Memory B cell (primary cell): ENCODE data around the gene FBXL17.

Experiments
- ATAC-seq: fragments of 150-1000 bp; cut with Tn5 transposase; 2 replicates; pipeline ENCODE4 v1.10.0; 2021; ENCODE audit warnings: low read depth, mild to moderate bottlenecking, moderate library complexity
- DNase-seq, 2 donors: peaks; one replicate each; pipeline ENCODE4 v3.0.0; 2022; ENCODE audit warnings: low spot score in 2 of 2
- H3K27ac Mint-ChIP-seq: one replicate; pipeline ENCODE4 v1.8.0; 2022; ENCODE audit warnings: mild to moderate bottlenecking, moderate library complexity, mixed read lengths
- H3K27me3 Mint-ChIP-seq: one replicate; pipeline ENCODE4 v1.8.0; 2022; ENCODE audit warnings: mixed read lengths
- H3K36me3 Mint-ChIP-seq: one replicate; pipeline ENCODE4 v1.8.0; 2022; ENCODE audit warnings: mild to moderate bottlenecking, mixed read lengths
- H3K4me1 Mint-ChIP-seq: one replicate; pipeline ENCODE4 v1.8.0; 2022; ENCODE audit warnings: mixed read lengths
- H3K4me3 Mint-ChIP-seq: one replicate; pipeline ENCODE4 v1.8.0; 2022; ENCODE audit warnings: mild to moderate bottlenecking, moderate library complexity, mixed read lengths
- H3K9me3 Mint-ChIP-seq: one replicate; pipeline ENCODE4 v1.8.0; 2022; ENCODE audit warnings: mixed read lengths

Gene FBXL17

GRCh38 chr5:108016101-108016500 lies 365.8 kb downstream of the FBXL17 start:
- Mint-ChIP-seq H3K36me3 (peaks cover 35% of the 10 kb centered on the region), H3K4me3 (no peak overlapping the region), H3K4me1 (peaks cover 2% of the 10 kb centered on the region), H3K9me3 (no peaks in the 10 kb centered on the region), H3K27me3 (no peaks in the 10 kb centered on the region), H3K27ac (no peak overlapping the region)
- DNase-seq (no peak), ATAC-seq (no peak)

GRCh38 chr5:108006791-108007190 lies 375.1 kb downstream of the FBXL17 start:
- Mint-ChIP-seq H3K4me1 (peaks cover 9% of the 10 kb centered on the region), H3K27me3 (no peaks in the 10 kb centered on the region), H3K9me3 (no peaks in the 10 kb centered on the region), H3K27ac (no peak overlapping the region), H3K4me3 (no peak overlapping the region), H3K36me3 (peaks cover 6% of the 10 kb centered on the region)
- no peak for DNase-seq
- ATAC-seq, result no peak

GRCh38 chr5:108003178-108003577 lies 378.7 kb downstream of the FBXL17 start:
- peak overlapping the region; percentile 58 for H3K27ac Mint-ChIP-seq
- peak overlapping the region; percentile 64 for H3K4me3 Mint-ChIP-seq
- H3K36me3 Mint-ChIP-seq, result peaks cover 9% of the 10 kb centered on the region
- ATAC-seq (peak; percentile 60), DNase-seq (no peak)
- peaks cover 9% of the 10 kb centered on the region for H3K4me1 Mint-ChIP-seq
- no peaks in the 10 kb centered on the region for H3K9me3 Mint-ChIP-seq
- no peaks in the 10 kb centered on the region for H3K27me3 Mint-ChIP-seq

- no peaks in the 10 kb centered on the region for H3K9me3 Mint-ChIP-seq
- peaks cover 15% of the 10 kb centered on the region for H3K36me3 Mint-ChIP-seq
- no peak overlapping the region for H3K4me3 Mint-ChIP-seq
- peaks cover 9% of the 10 kb centered on the region for H3K4me1 Mint-ChIP-seq
- no peak overlapping the region for H3K27ac Mint-ChIP-seq
- ATAC-seq (no peak), DNase-seq (no peak)
- no peaks in the 10 kb centered on the region for H3K27me3 Mint-ChIP-seq
These were observed 380.7 kb downstream of the FBXL17 start for GRCh38 chr5:108001222-108001621.

GRCh38 chr5:107997338-107997980 lies 384.4 kb downstream of the FBXL17 start:
- Mint-ChIP-seq H3K27ac (no peak overlapping the region), H3K27me3 (no peaks in the 10 kb centered on the region), H3K4me3 (no peak overlapping the region), H3K9me3 (no peaks in the 10 kb centered on the region), H3K4me1 (no peaks in the 10 kb centered on the region), H3K36me3 (peaks cover 18% of the 10 kb centered on the region)
- no peak for ATAC-seq
- DNase-seq, result no peak

GRCh38 chr5:107993341-107993740 lies 388.6 kb downstream of the FBXL17 start:
- H3K27me3 Mint-ChIP-seq, result no peaks in the 10 kb centered on the region
- H3K36me3 Mint-ChIP-seq, result peaks cover 16% of the 10 kb centered on the region
- no peaks in the 10 kb centered on the region for H3K9me3 Mint-ChIP-seq
- no peaks in the 10 kb centered on the region for H3K4me1 Mint-ChIP-seq
- DNase-seq, result no peak
- no peak overlapping the region for H3K4me3 Mint-ChIP-seq
- ATAC-seq, result no peak
- no peak overlapping the region for H3K27ac Mint-ChIP-seq

GRCh38 chr5:107990881-107991810 lies 390.8 kb downstream of the FBXL17 start:
- Mint-ChIP-seq H3K36me3 (peaks cover 9% of the 10 kb centered on the region), H3K27ac (no peak overlapping the region), H3K4me1 (no peaks in the 10 kb centered on the region), H3K27me3 (no peaks in the 10 kb centered on the region), H3K9me3 (no peaks in the 10 kb centered on the region), H3K4me3 (no peak overlapping the region)
- no peak for DNase-seq
- ATAC-seq, result no peak

- ATAC-seq (no peak), DNase-seq (no peak)
- Mint-ChIP-seq H3K9me3 (no peaks in the 10 kb centered on the region), H3K27me3 (no peaks in the 10 kb centered on the region), H3K36me3 (peaks cover 15% of the 10 kb centered on the region), H3K27ac (no peak overlapping the region), H3K4me1 (no peaks in the 10 kb centered on the region), H3K4me3 (no peak overlapping the region)
These were observed 396.8 kb downstream of the FBXL17 start for GRCh38 chr5:107985144-107985543.

- no peak for ATAC-seq
- no peaks in the 10 kb centered on the region for H3K9me3 Mint-ChIP-seq
- H3K4me3 Mint-ChIP-seq, result no peak overlapping the region
- peaks cover 8% of the 10 kb centered on the region for H3K36me3 Mint-ChIP-seq
- no peaks in the 10 kb centered on the region for H3K27me3 Mint-ChIP-seq
- DNase-seq, result no peak
- H3K27ac Mint-ChIP-seq, result no peak overlapping the region
- no peaks in the 10 kb centered on the region for H3K4me1 Mint-ChIP-seq
These were observed 399.0 kb downstream of the FBXL17 start for GRCh38 chr5:107982703-107983425.

GRCh38 chr5:107980923-107981692 lies 400.8 kb downstream of the FBXL17 start:
- Mint-ChIP-seq H3K4me3 (no peak overlapping the region), H3K27ac (no peak overlapping the region), H3K4me1 (no peaks in the 10 kb centered on the region), H3K9me3 (no peaks in the 10 kb centered on the region), H3K27me3 (no peaks in the 10 kb centered on the region), H3K36me3 (peaks cover 8% of the 10 kb centered on the region)
- DNase-seq (no peak), ATAC-seq (no peak)

- Mint-ChIP-seq H3K36me3 (peaks cover 8% of the 10 kb centered on the region), H3K27me3 (no peaks in the 10 kb centered on the region), H3K27ac (no peak overlapping the region), H3K9me3 (no peaks in the 10 kb centered on the region), H3K4me1 (no peaks in the 10 kb centered on the region), H3K4me3 (no peak overlapping the region)
- DNase-seq, result no peak
- ATAC-seq, result no peak
These were observed 402.0 kb downstream of the FBXL17 start for GRCh38 chr5:107979900-107980299.

- H3K4me3 Mint-ChIP-seq, result no peak overlapping the region
- H3K36me3 Mint-ChIP-seq, result peaks cover 8% of the 10 kb centered on the region
- ATAC-seq, result no peak
- H3K27ac Mint-ChIP-seq, result no peak overlapping the region
- H3K27me3 Mint-ChIP-seq, result no peaks in the 10 kb centered on the region
- H3K4me1 Mint-ChIP-seq, result no peaks in the 10 kb centered on the region
- no peaks in the 10 kb centered on the region for H3K9me3 Mint-ChIP-seq
- DNase-seq, result no peak
These were observed 402.6 kb downstream of the FBXL17 start for GRCh38 chr5:107979291-107979690.

- no peaks in the 10 kb centered on the region for H3K4me1 Mint-ChIP-seq
- peaks cover 4% of the 10 kb centered on the region for H3K36me3 Mint-ChIP-seq
- H3K4me3 Mint-ChIP-seq, result no peak overlapping the region
- no peaks in the 10 kb centered on the region for H3K9me3 Mint-ChIP-seq
- DNase-seq (no peak), ATAC-seq (no peak)
- H3K27me3 Mint-ChIP-seq, result no peaks in the 10 kb centered on the region
- H3K27ac Mint-ChIP-seq, result no peak overlapping the region
These were observed 404.3 kb downstream of the FBXL17 start for GRCh38 chr5:107977550-107978071.
